Thyroid gland (tissue), 4 donors: ENCODE measurements around the gene SLC16A8.

Experiments used
- POLR2A ChIP-seq, 2 donors: fragments of 450-650 bp; IDR thresholded peaks; one replicate each; pipeline ENCODE4 v1.6.1; 2017; ENCODE audit warnings: antibody characterized with exemption in 2 of 2, mild to moderate bottlenecking in 2 of 2, moderate library complexity in 1 of 2
- TF ChIP-seq, protein P1 (sequence below), 6 experiments: fragments of 200-600 bp in 3 of 6; fragments of 450-650 bp in 3 of 6; sonication (generic) in 3 of 6; IDR thresholded peaks; one replicate each; pipeline ENCODE4 v1.5.1; 2016 to 2019; ENCODE audit warnings: antibody characterized with exemption in 6 of 6, mild to moderate bottlenecking in 2 of 6, inconsistent platforms in 1 of 6, moderate library complexity in 1 of 6

DNA sequence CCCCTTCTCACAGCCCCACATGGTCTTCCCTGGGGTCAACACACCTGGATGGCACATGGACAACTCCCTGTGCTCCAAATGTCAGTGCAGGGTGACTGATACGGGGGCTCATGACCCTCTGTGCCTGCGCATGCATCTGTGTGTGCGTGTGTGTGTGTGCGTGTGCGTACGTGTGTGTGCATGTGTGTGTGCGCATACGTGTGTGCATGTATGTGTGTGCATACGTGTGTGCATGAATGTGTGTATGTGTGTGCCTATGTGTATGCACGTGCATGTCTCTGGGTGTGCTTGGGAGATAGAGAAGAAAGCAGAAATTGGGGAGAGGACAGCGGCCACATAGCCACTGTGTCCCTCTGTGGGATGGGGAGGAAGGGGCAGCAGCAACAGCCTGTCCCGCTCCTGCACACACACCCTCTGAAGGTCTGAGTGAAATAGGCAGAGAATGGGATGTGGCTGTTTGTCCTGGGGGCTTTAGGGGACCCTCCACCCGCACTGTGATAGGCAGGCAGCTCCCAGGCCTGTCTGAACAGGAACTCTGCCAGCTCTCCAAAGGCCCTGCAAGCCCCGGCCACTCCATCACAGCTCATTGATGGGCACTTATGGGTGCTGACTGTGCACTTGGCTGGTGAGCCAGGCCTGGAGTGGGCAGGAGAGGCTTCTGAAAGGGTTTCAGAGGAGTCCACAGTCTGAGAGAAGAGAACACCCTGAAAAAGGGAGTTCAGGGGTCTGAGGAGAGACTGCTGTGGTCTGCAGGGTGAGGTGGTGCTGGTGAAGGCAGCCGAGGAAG, 55.4 kb downstream of the SLC16A8 start:
- TF ChIP-seq, protein P1, sequence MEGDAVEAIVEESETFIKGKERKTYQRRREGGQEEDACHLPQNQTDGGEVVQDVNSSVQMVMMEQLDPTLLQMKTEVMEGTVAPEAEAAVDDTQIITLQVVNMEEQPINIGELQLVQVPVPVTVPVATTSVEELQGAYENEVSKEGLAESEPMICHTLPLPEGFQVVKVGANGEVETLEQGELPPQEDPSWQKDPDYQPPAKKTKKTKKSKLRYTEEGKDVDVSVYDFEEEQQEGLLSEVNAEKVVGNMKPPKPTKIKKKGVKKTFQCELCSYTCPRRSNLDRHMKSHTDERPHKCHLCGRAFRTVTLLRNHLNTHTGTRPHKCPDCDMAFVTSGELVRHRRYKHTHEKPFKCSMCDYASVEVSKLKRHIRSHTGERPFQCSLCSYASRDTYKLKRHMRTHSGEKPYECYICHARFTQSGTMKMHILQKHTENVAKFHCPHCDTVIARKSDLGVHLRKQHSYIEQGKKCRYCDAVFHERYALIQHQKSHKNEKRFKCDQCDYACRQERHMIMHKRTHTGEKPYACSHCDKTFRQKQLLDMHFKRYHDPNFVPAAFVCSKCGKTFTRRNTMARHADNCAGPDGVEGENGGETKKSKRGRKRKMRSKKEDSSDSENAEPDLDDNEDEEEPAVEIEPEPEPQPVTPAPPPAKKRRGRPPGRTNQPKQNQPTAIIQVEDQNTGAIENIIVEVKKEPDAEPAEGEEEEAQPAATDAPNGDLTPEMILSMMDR (IDR thresholded peaks at IDR 0.05) = no peak
- TF ChIP-seq POLR2A (IDR thresholded peaks at IDR 0.05) = no peak
